Hepatocyte (in vitro differentiated cells): ENCODE measurements around the gene FUBP3. TPM values are rescaled to one million over a fixed set of nuclear protein-coding genes. Genes with fewer than 3 reads are reported as not detected.

Experiments
- DNase-seq: peaks from one replicate; pipeline ENCODE4 v3.0.0-alpha.2; 2016; ENCODE audit warnings: low spot score
- H2AFZ ChIP-seq: fragments of 200-600 bp; sonication (generic); 2 replicates; pipeline ENCODE4 v1.6.0; 2016; ENCODE audit warnings: antibody characterized with exemption, mild to moderate bottlenecking
- H3K27ac ChIP-seq: fragments of 200-600 bp; sonication (generic); 2 replicates; pipeline ENCODE4 v1.5.1; 2016; ENCODE audit warnings: mild to moderate bottlenecking
- H3K27me3 ChIP-seq: fragments of 200-600 bp; sonication (generic); 2 replicates; pipeline ENCODE4 v1.6.1; 2016
- H3K36me3 ChIP-seq: fragments of 200-600 bp; sonication (generic); replicated peaks from 2 replicates; pipeline ENCODE4 v1.5.1; 2016; ENCODE audit warnings: low read depth; ENCODE audit not compliant: insufficient read depth
- H3K4me1 ChIP-seq: fragments of 200-600 bp; sonication (generic); 2 replicates; pipeline ENCODE4 v1.5.1; 2016; ENCODE audit warnings: mild to moderate bottlenecking, moderate library complexity; ENCODE audit not compliant: insufficient read depth
- H3K4me2 ChIP-seq: fragments of 200-600 bp; sonication (generic); 2 replicates; pipeline ENCODE4 v1.6.0; 2016
- H3K4me3 ChIP-seq: fragments of 200-600 bp; sonication (generic); 2 replicates; pipeline ENCODE4 v1.5.1; 2016; ENCODE audit warnings: mild to moderate bottlenecking
- H3K79me2 ChIP-seq: fragments of 200-600 bp; sonication (generic); 2 replicates; pipeline ENCODE4 v1.6.0; 2017; ENCODE audit warnings: mild to moderate bottlenecking
- H3K9me2 ChIP-seq: fragments of 200-600 bp; sonication (generic); replicated peaks from 2 replicates; pipeline ENCODE4 v1.6.0; 2017; ENCODE audit warnings: mild to moderate bottlenecking; ENCODE audit not compliant: insufficient read depth
- H3K9me3 ChIP-seq: fragments of 200-600 bp; sonication (generic); 2 replicates; pipeline ENCODE4 v1.5.1; 2016; ENCODE audit warnings: low read depth, mild to moderate bottlenecking
- H4K20me1 ChIP-seq: fragments of 200-600 bp; sonication (generic); 2 replicates; pipeline ENCODE4 v1.6.0; 2016; ENCODE audit warnings: mild to moderate bottlenecking; ENCODE audit not compliant: insufficient read depth, poor library complexity, severe bottlenecking
- EZH2 ChIP-seq: fragments of 200-600 bp; sonication (generic); IDR thresholded peaks from 2 replicates; pipeline ENCODE4 v1.6.1; 2016; ENCODE audit warnings: antibody characterized with exemption, mild to moderate bottlenecking, borderline replicate concordance
- EZH2phosphoT487 ChIP-seq: fragments of 200-600 bp; sonication (generic); IDR thresholded peaks from one replicate; pipeline ENCODE4 v1.6.1; 2018; ENCODE audit warnings: antibody characterized with exemption, mild to moderate bottlenecking, low read depth, moderate library complexity; ENCODE audit not compliant: unreplicated experiment, severe bottlenecking
- WGBS: methylation state at CpG from one replicate; pipeline ENCODE4 v1.1.6; 2016; ENCODE audit warnings: low lambda C conversion rate; ENCODE audit errors: missing lambda C conversion rate; 5-methylcytosine and 5-hydroxymethylcytosine counted together
- polyA plus RNA-seq: library from polyadenylated mRNA; unstranded; fragments of >200 nt; fragmentation: Nextera tagmentation; extraction: Ambion mirVana; gene quantifications from 2 replicates; pipeline ENCODE4 v1.2.1, GENCODE V29; 2016
- total RNA-seq: library from RNA; depleted of rRNA; stranded (reverse); fragments of >200 nt; gene quantifications from 2 replicates; pipeline ENCODE4 v1.2.3, GENCODE V29; 2014
- TF ChIP-seq, protein P1 (sequence below): fragments of 200-600 bp; sonication (generic); IDR thresholded peaks from 2 replicates; pipeline ENCODE4 v1.5.1; 2016; ENCODE audit warnings: antibody characterized with exemption, mild to moderate bottlenecking; ENCODE audit not compliant: poor library complexity

The FUBP3 gene
- total and polyA plus RNA-seq, 2 experiments from 2014 or later, result 55.1 to 56.1 TPM

DNA sequence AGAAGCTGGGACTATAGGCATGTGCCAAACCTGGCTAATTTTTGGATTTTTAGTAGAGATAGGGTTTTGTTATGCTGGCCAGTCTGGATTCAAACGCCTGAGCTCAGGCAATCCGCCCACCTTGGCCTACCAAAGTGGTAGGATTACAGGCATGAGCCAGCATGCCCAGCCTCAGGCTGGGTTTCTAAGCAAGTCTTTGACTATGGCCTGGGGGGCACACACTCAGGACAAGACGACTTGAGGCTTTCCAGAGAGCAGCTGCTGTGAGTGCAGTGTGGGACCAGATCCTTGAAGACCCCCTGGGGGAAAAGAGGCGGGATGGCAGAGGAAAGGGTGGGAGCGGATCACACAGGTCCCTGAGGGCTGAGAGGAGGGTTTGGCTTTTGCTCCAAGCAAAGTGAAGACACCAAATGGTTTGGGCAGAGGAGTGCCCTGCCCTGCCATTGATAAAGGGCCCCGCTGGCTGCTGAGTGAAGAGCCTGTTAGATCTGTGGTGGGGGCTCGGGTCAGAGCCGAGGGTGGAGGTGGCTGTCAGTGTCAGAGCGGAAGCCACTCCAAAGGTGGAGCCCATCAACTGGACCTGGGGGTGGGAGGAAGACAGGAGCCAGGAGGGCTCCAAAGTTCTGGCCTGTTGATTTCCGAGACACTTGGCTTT lies 46.8 kb upstream of the FUBP3 start:
- H3K4me2 ChIP-seq, result no peak overlapping the region
- H3K79me2 ChIP-seq, result no peaks in the 10 kb centered on the region
- no peak for DNase-seq
- H3K27ac ChIP-seq, result no peak overlapping the region
- H3K9me3 ChIP-seq, result no peaks in the 10 kb centered on the region
- no peaks in the 10 kb centered on the region for H3K36me3 ChIP-seq
- peaks cover 7% of the 10 kb centered on the region for H3K4me1 ChIP-seq
- no peak overlapping the region for H3K4me3 ChIP-seq
- TF ChIP-seq, protein P1, sequence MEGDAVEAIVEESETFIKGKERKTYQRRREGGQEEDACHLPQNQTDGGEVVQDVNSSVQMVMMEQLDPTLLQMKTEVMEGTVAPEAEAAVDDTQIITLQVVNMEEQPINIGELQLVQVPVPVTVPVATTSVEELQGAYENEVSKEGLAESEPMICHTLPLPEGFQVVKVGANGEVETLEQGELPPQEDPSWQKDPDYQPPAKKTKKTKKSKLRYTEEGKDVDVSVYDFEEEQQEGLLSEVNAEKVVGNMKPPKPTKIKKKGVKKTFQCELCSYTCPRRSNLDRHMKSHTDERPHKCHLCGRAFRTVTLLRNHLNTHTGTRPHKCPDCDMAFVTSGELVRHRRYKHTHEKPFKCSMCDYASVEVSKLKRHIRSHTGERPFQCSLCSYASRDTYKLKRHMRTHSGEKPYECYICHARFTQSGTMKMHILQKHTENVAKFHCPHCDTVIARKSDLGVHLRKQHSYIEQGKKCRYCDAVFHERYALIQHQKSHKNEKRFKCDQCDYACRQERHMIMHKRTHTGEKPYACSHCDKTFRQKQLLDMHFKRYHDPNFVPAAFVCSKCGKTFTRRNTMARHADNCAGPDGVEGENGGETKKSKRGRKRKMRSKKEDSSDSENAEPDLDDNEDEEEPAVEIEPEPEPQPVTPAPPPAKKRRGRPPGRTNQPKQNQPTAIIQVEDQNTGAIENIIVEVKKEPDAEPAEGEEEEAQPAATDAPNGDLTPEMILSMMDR, result no peak
- TF ChIP-seq EZH2 (no peak), EZH2phosphoT487 (no peak)
- 80% methylated on average over 10 of the region's 10 CpGs for WGBS
- no peak overlapping the region for H2AFZ ChIP-seq
- H3K9me2 ChIP-seq, result no peaks in the 10 kb centered on the region
- H3K27me3 ChIP-seq, result peaks cover 6% of the 10 kb centered on the region
- H4K20me1 ChIP-seq, result no peaks in the 10 kb centered on the region

DNA sequence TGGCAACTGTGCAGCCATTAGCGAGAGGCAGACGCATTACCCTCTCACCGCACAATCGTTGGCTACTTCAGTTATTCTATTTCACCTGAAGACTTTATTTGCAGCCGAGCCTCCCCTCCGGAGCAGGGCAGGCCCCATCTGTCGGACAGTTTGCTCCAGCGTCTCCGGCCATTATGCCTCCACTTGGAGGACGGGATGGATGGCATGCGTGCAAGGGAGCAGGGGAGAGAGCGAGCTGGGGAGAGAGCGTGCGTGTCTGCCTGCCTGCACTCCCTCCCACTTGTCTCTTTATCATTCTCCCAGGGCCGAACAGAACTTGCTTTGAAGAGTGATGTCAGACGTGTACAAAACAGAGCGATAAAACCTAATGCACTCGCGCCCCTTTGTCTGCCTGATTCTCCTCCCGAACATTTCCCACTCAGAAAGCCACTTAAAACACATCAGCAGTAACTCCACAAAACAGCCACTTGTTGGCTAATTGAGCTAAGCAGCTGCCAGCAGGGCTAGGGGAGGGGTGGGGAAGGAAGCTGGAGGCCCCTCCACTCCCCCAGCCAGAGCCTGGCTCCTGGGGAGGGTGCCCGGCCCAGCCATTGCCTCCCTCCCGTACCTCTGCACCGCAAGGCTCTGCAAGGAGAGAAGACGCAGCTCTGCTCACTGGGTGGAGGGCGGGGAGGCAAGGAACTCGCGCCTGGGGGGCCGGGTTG lies 43.4 kb upstream of the FUBP3 start:
- TF ChIP-seq EZH2phosphoT487 (no peak), EZH2 (no peak)
- TF ChIP-seq, protein P1, result no peak
- peak; percentile 76 for DNase-seq

DNA sequence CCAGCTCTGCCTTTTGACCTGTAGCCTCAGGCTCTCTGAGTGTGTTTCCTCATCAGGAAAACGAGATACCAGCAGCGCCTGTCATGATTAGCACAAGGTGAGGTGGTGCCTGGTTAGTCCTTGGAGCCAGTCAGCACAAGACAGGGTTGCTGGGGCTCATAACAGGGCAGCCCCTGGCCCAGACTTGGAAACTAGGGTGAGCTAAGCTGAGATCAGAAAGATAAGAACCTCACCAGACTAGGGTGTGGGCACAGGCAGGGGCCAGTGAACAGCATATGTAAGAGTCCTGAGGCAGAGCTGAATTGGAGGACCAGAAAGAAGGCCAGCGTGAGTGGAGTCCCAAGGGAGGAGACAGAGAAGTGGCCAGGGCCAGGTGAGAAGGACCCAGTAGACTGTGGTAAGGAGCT lies 42.7 kb upstream of the FUBP3 start:
- Histone ChIP-seq H2AFZ (no peak overlapping the region), H3K9me3 (no peaks in the 10 kb centered on the region), H3K27me3 (peaks cover 19% of the 10 kb centered on the region), H3K27ac (peak overlapping the region; percentile 64), H3K4me2 (no peak overlapping the region), H3K9me2 (no peaks in the 10 kb centered on the region), H4K20me1 (no peaks in the 10 kb centered on the region), H3K79me2 (no peaks in the 10 kb centered on the region), H3K4me3 (no peak overlapping the region), H3K36me3 (no peaks in the 10 kb centered on the region), H3K4me1 (peaks cover 7% of the 10 kb centered on the region)
- WGBS, result 69% methylated on average over 3 of the region's 3 CpGs
- no peak for TF ChIP-seq EZH2phosphoT487
- no peak for TF ChIP-seq EZH2
- TF ChIP-seq, protein P1, result no peak
- no peak for DNase-seq

More for the DNA sequence above, 43.4 kb upstream of the FUBP3 start:
- WGBS, result 21% methylated on average over 28 of the region's 28 CpGs
- Histone ChIP-seq H3K4me2 (peak overlapping the region; percentile 67), H3K4me1 (peaks cover 7% of the 10 kb centered on the region), H3K79me2 (no peaks in the 10 kb centered on the region), H3K4me3 (no peak overlapping the region), H3K9me2 (no peaks in the 10 kb centered on the region), H3K27me3 (peaks cover 19% of the 10 kb centered on the region), H3K36me3 (no peaks in the 10 kb centered on the region), H4K20me1 (no peaks in the 10 kb centered on the region), H2AFZ (peak overlapping the region; percentile 36), H3K27ac (peak overlapping the region; percentile 64), H3K9me3 (no peaks in the 10 kb centered on the region)
